GM12801 (cell line): ENCODE data around the gene EFCAB13.

Source experiments
- CTCF ChIP-seq: IDR thresholded peaks from one replicate; pipeline ENCODE4 v1.5.1; 2011; ENCODE audit warnings: control low read depth; ENCODE audit not compliant: insufficient read length; ENCODE audit errors: extremely low read depth

EFCAB13 gene

GRCh38 chr17:47335101-47335936, 11.6 kb downstream of the EFCAB13 start:
- no peak for TF ChIP-seq CTCF

- no peak for TF ChIP-seq CTCF
Measured at GRCh38 chr17:47338026-47338425, 14.3 kb downstream of the EFCAB13 start.

- TF ChIP-seq CTCF, result no peak
Measured at GRCh38 chr17:47352848-47353247, 29.1 kb downstream of the EFCAB13 start.

GRCh38 chr17:47358652-47359051, 34.9 kb downstream of the EFCAB13 start:
- no peak for TF ChIP-seq CTCF

GRCh38 chr17:47363171-47363570, 39.4 kb downstream of the EFCAB13 start:
- TF ChIP-seq CTCF, result no peak

- TF ChIP-seq CTCF, result no peak
Measured at GRCh38 chr17:47367257-47367656, 43.5 kb downstream of the EFCAB13 start.

GRCh38 chr17:47368262-47368661, 44.5 kb downstream of the EFCAB13 start:
- no peak for TF ChIP-seq CTCF
